ENCODE measurements around the gene ODAD4.
A peak's percentile ranks its signal among the peaks of the same experiment; 100 is the strongest.

The ODAD4 gene

DNA sequence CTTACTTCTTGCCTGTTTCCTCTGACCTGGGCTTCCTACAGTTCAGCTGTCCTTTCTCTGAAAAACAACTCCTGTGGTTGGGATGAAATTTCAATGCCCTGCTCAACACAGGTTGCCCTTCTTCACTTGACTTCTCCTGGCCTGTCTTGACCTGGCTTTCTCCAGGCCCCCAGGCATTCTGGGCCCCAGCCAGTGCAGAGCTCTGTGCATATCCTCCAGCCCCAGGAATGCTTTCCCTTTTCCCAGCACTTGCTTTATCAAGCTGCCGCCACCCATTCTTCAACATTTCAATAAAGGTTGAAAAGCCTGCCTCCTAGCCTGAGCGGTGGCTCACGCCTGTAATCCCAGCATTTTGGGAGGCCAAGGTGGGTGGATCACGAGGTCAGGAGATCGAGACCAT is 10.8 kb downstream of the ODAD4 start:
- DNase-seq (ENCODE audit: low read depth in 3 of 3): no peak

DNA sequence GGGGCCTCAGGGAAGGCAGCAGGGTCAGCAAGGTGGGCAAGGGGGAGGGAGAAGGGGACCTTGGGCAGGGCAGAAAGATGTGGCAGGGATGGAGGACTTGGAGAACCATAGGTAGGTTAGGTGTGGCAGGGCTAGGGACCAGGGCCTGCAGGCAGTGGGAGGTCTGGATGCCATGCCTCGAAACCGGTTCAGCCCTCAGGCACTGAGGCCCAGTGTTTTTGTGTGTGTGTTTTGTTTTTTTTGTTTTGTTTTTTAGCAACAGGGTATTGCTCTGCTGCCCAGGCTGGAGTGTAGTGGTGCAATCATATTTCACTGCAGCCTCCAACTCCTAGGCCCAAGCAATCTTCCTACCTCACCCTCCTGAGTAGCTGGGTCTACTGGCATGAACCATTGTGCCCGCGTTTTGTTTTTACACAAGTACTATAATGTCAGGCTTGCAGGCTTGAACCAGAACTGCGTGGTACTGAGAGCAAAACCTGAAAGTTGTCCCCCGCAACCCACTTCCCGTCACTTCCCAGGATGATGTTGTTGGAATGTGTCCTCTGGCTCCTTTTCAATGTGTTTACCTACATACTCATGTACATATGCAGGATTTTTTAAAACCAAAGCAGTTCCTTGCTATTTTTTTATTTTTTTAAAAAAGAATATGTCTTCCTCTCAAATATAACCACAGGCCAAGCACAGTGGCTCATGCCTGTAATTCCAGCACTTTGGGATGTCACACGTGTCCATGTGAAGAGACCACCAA is 12.4 kb downstream of the ODAD4 start:
- DNase-seq (ENCODE audit: low read depth in 3 of 3): no peak

DNA sequence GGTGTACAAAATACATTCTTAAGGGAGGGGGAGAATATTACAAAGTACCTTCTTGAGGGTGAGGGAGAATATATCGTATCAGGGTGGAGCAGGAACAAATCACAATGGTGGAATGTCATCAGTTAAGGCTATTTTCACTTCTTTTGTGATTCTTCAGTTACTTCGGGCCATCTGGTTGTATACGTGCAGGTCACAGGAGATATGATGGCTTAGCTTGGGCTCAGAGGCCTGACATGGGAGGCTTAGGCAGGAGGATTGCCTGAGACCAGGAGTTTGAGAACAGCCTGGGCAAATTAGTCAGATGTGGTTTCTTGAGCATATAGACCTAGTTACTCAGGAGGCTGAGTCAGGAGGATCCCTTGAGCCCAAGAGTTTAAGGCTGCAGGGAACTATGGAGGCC is 13.1 kb downstream of the ODAD4 start:
- DNase-seq (ENCODE audit: low read depth in 3 of 3): no peak

DNA sequence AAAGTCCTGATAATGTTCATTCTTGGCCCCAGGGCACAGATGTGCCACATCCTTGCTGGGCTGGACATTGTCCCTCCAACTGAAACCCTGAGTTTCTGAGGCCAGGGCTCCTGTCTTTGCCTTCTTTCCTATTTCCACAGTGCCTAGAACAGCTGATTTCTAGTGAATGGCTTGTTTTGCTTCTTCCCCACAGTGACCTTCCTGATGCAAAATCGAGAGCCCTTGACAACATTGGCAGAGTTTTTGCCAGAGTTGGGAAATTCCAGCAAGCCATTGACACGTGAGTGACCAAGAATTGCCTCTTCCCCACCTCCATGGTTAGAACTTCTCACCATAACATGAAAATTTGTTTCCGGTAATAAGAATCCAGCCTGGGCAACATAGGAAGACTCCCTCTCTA is 14.5 kb downstream of the ODAD4 start:
- no peak for DNase-seq (ENCODE audit: low read depth in 3 of 3)

DNA sequence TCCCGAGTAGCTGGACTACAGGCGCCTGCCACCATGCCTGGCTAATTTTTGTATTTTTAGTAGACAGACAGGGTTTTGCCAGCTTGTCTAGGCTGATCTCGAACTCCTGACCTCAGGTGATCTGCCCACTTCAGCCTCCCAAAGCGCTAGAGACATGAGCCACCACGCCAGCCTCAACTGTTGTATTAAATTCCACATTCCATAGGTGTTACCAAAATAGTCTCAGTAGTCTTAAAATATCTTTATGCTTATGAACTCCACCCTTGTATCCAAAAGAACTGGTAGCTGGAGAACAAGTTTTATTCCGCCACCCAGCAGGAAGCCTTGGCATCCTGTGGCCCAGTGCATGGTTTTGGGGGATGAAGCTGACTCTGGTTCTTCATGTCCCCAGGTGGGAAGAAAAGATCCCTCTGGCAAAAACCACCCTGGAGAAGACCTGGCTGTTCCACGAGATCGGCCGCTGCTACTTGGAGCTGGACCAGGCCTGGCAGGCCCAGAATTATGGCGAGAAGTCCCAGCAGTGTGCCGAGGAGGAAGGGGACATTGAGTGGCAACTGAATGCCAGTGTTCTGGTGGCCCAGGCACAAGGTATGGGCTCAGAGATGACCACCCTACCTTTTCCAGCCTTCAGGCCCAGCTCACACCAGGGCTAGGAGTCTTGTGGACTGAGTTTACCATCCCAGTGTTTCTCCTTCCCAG is 18.5 kb downstream of the ODAD4 start:
- no peak for DNase-seq (ENCODE audit: low read depth in 3 of 3)

DNA sequence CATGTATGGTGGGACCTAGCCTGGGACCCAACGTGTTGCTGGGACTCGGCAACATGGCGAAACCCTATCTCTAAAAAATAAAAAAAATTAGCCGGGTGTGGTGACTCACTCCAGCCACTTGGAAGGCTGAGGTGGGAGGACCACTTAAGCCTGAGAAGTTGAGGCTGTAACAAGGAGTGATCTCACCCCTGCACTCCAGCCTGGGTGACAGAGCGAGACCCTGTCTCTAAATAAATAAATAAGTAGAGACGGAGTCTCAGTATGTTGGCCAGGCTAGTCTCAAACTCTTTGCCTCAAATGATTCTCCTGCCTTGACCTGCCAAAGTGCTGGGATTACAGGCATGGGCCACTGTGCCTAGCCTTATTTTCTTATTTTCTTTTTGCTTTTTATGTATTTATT is 26.1 kb downstream of the ODAD4 start:
- no peak for DNase-seq (ENCODE audit: low read depth in 3 of 3)

DNA sequence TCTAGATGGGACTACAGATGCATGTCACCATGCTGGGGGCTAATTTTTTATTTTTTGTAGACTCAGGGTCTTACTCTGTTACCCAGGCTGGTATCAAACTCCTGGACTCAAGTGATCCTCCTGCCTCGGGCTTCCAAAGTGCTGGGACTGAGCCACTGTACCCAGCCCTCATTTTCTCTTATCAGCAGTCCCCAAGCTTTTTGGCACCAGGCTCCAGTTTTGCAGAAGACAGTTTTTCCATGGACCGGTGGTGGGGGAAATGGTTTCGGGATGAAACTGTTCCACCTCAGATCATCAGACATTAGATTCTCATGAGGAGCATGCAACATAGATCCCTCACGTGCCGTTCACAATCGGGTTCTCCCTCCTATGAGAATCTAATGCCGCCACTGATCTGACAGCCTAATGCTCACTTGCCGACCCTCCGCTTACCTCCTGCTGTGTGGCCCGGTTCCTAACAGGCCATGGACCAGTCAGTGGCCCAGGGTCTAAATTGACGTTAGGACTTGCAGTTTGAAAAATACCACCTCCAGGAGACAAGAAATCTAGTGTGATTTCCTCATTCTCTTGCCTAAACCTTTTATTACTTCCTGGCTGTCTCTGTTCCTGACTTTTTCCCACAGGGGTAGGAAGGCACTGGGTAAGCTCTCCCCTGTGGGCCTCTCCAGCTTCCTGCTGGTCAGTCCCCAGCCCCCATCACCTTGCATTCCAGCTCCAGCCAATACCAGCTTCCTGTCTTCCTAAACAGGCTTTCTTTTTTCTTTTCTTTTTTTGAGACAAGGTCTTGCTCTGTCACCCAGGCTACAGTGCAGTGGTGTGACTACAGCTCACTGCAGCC is 26.8 kb downstream of the ODAD4 start:
- no peak for DNase-seq (ENCODE audit: low read depth in 3 of 3)

DNA sequence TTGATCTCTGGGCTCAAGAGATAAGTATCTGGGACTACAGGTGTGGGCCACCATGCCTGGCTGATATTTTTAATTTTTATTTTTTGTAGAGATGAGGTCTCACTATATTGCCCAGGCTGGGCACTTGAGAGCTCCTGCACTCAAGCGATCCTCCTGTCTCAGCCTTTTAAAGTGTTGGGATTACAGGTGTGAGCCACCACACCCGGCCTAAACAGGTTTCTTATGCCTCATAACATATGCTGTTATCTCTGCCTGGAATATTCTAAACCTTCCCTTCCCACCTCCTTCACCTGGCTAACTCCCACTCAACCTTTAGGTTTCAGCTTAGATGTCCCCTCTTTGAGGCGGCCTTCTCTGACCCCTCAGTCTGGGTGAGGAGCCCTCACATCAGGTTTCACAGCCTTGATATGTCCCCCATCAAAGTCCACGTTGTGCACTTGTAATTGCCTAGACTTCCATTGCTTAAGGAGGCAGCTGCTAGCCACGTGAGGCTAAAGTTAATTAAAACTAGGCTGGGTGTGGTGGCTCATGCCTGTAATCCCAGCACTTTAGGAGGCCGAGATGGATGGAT is 27.5 kb downstream of the ODAD4 start:
- no peak for DNase-seq (ENCODE audit: low read depth in 3 of 3)

DNA sequence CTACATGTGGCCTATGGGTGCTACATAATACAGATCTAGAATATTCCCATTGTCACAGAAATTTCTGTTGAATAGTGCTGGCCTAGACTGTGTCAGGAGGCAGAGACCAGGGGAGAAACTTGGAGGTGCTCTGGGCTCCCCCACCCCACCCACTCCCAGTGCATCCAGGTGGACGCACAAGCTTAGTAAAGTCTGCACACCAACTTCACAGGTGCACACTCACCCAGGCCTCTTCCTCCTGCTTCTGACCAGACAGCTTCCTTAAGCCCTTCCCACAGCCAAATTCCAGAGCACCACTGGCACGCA is 28.6 kb downstream of the ODAD4 start:
- DNase-seq (ENCODE audit: low read depth in 3 of 3): no peak

DNA sequence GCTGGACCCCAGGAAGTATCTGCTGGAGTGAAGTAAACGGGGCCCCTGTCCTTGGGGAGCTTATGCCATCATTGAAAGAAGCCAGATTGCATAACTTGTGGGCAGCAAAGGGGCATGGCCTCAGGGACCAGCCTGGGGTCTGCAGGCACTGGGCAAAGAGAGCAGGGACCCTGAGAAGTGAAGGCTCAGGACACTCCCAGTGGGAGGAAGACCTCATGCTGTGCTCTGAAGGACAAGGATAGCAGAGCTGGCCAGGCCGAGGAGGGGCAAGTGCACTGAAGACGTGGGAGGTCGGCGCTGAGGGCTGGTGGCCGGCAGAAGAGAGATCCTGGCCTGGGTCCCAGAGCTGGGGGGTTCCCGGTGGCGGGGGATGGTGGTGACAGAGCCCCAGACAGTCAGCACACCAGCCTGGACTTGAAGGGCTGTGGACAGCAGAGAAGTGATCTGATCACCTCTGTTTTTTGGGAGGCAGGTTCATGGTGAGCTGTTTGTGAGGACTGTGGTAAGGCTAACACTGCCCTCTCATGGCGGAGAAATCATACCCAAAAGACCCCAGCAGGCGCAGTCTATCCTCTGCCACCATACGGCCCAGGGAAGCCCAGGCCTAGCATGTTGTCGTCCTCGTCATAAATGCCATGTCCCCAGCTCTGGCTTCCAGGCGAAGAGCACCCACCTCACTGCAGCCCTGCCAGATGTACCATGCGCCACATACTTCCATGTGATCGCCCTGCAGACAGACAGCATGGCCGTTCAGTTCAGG is 29.1 kb downstream of the ODAD4 start:
- DNase-seq (ENCODE audit: low read depth in 3 of 3): no peak

DNA sequence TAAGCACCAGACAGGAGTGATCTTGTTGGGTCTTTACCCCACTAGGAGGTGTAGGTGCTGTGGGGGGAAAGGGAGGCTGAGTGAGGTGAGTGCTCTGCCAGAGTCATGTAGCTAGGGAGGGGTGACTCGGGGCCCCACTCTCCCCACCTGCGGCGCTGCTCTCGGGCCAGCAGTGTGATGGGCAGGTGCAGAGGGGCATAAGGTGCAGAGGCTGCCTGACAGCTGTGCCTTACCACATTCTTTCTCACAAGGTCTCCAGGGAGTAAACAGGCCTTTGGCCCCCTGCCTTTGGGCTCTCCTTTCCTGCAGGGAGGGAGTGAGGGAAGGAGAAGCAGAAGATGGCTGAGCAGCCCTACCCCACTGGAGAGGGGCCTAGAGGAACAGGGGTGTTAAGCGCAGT is 31.7 kb downstream of the ODAD4 start:
- DNase-seq (ENCODE audit: low read depth in 3 of 3): no peak

DNA sequence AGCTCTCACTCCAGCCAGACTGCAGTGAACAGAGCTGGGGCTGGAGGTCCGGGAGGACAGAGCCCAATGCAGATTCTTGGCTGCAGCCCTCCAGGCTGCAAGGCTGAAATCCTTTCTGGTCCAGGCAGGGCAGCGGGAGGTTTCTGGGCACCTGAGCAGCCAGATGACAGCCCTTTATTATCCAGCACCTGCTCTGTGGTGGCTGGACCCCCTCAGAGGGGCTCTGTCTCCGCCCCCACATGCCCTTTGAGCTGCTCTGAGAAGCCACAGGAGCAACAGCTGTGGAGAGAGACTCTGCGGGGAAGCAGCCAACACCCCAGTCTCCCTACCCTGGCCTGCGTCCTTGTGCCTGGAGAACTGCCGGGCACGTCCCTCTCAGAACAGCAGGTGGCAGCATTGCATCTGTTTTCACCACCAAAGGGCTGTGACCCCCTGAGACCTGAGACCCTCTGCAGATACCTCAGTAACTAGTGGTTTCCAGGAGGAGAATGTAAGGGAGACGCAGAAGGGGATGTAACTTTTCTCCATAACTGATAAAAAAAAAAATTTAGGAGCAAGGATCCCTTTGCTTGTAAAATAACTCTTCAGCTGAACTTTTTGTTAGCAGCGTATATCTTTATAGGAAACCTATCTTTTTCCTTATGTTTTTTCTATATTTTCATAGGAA is 32.5 kb downstream of the ODAD4 start:
- DNase-seq (ENCODE audit: low read depth in 3 of 3): peak; percentile 58 to 67 (median 60)

DNA sequence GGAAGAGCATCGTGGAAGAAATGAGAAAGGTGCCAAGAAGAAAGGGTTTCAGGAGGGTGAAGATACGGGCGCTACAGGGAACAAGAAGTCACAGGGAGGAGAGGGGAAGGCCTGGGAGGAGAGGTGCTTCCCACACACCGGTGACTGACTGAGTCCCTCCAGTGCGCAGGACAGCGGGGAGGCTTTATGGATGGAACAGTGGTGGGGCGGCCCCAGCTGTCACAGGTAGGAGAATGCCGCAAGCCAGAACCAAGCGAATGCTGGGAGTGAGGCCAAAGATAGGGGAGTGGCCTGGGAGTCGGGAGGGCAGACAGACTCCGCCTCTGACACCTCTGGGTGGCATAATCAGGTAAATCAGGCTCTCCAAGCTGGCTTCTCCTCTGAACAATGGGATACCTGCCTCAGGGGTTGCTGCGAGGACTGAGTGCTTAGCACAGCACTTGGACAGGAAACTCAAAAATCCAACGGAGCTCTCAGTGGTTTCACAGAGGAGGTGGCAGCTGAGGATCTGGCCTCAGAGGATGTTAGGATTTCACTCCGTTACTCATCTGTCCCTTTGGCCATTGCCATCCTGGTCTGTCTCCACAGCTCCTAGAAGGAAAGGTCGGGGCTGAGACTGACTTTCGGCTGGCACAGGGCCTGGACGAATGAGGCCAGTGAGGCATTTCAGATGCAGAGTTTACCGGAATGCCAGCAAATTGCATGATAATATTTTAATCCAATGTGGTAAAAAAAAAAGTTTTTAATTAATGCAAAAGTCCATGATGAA is 35.5 kb downstream of the ODAD4 start:
- peak; percentile 51 to 74 (median 59) for DNase-seq (ENCODE audit: low read depth in 3 of 3)

DNA sequence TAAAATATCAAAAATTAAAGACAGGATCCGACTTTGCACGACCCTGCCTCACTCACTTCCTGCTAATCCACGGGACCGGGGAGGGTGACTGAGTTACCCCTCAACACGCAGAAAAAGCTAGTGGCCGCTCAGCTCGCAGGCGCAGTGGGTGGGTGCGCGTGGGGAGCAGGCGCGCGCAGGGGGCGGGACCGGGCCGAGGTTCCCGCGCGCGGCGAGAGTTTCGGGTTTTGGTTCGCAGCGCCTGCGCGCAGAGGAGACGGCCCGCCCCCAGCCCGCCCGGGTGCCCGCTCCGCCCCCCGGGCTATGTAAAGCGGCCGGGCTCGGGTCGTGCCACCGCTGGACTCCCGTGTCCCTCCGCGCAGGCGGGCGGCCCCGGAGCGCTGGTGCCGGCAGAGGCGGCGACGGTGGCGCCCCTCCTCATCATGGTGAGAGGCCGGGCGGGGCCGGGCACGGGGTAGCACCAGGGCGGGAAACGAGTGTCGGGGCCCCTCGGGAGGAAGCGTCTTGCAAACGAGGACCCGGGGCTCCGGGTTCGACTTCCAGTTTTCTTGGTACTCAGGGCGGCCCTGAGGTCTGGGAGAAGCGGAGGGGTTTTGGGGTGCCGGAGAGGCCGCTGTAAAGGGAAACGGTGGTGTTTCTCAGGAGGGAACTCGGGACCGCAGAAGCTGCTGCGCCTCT is 36.2 kb downstream of the ODAD4 start, which contains the start of gene CNP:
TSS of gene CNP (plus strand) at position 333 of the 678 bp plus-strand sequence. CDS start at position 423, 90 bp downstream.
- DNase-seq (ENCODE audit: low read depth in 3 of 3): peak; percentile 74 to 90 (median 85)

DNA sequence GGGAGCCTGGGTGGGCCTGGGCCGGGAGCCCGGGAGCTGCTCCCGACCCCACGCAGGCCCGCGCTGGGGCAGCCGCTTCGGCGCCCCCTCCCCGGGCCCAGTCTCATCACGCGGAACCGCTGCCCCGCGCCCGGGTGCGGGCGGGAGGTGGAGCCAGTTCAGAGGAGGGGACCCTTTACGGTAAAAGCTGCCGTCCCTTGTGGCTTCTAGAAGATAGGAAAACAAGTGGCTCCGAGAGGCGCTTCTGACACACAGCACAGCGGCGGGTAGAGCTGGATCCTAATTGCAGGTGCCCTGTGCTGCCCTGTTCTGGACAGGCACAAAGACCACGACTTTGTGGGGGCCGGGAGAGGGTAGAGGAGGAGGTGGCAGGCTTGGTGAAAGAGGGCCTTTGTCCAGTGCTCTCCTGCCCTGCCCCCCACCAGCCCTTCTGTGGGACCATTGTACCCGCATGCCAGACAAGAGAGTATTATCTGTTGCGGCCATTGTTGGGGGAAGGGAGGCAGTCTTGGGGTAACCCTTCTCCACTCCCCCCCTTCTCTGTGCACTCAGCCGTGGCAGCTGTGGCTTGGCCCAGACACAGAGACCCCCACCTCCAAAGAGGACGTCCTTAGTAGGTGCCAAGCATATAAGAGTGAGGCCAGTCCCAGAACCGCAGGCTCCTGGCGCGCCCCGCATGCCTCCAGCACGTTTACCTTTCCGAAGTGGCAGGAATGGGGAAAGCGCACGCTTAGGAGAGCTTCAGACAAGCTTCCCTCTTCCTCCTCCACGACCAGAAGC is 36.9 kb downstream of the ODAD4 start:
- DNase-seq (ENCODE audit: low read depth in 3 of 3): peak in 2 of 3 experiments; percentile 9 to 35

DNA sequence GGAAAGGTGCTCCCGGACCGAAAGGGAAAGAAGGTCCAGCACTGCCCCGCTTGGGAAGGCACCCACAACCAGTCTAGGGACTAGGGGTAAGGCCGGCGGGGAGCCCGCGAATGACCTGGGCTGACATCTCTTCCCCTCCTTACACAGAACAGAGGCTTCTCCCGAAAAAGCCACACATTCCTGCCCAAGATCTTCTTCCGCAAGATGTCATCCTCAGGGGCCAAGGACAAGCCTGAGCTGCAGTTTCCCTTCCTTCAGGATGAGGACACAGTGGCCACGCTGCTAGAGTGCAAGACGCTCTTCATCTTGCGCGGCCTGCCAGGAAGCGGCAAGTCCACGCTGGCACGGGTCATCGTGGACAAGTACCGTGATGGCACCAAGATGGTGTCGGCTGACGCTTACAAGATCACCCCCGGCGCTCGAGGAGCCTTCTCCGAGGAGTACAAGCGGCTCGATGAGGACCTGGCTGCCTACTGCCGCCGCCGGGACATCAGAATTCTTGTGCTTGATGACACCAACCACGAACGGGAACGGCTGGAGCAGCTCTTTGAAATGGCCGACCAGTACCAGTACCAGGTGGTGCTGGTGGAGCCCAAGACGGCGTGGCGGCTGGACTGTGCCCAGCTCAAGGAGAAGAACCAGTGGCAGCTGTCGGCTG is 37.6 kb downstream of the ODAD4 start:
- no peak for DNase-seq (ENCODE audit: low read depth in 3 of 3)

DNA sequence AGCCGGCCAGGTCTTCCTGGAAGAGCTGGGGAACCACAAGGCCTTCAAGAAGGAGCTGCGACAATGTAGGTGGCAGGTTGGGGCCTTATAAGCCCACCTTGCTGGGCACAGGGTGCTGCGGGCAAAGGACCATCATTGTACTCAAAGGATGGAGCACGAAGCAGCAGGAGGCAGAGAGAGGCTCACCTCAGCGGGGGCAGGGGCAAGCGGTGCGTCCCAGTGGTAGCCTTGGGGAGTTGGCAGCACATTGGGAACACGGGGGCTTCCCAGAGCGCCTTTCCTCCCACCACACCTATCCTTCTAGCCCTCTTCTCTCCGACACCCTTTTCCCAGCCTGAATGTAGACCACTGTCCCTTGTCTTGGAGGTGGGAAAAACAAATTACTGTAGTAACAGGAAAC is 38.3 kb downstream of the ODAD4 start:
- DNase-seq (ENCODE audit: low read depth in 3 of 3): no peak

DNA sequence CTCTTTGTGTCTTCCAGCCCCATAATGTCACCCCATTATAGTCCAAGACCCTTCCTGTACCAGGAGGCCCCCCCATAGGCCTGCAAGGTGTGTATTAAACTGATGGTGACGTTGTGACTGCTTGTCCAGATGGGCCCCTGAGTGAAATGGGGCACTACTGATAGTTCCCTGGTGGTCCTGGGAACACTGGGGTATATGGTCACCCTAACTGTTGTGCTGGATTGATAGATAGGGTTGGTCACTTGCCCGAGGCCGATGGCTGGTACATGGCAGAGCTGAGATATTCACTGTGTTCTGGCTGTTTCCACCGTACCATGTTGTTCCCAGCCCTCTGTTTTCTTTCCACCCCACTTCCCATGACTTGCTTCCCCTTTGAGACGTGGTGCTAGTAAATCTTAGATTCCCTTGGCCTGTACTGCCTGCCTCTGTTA is 40.5 kb downstream of the ODAD4 start:
- DNase-seq (ENCODE audit: low read depth in 3 of 3): no peak
